Measurements from ENCODE around the gene CTRB1.

CTRB1 gene

DNA sequence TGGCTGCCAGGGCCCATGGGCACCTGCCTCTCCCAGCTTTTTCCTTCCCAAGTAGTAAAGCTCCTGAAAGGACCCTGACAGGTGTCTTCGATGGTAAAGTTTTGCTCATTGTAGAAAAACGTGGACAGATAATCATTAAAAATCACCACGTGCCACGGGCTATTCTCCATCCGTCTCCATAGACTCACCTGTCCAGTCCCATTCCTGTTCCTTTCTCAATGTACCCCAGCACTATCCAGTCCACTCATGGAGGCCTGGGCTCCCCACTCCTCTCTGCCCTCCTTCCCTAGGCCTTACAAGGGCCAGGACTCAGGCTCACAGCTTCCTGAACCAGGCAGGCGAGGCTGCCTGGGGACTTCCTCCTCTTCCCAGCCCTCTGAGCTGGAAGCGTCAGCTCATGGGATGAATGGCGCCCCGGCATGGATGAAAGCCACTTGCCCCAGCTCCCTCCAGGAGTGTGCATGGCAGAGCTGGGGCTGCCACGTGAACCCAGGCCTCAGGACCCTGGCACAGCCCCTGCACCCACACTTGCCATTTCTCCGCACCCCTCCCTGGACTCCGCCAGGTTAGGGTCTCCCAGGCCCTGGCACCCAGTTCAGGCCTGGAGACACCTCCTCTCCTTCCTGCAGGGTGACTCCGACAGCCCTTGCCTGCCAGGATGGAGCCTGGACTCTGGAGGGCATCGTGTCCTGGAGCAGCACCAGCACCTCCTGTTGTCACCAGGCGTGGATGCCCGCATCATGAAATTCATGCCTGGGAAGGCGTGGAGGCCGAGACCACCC is 8.8 kb downstream of the CTRB1 start:
- TF ChIP-seq, protein P1, sequence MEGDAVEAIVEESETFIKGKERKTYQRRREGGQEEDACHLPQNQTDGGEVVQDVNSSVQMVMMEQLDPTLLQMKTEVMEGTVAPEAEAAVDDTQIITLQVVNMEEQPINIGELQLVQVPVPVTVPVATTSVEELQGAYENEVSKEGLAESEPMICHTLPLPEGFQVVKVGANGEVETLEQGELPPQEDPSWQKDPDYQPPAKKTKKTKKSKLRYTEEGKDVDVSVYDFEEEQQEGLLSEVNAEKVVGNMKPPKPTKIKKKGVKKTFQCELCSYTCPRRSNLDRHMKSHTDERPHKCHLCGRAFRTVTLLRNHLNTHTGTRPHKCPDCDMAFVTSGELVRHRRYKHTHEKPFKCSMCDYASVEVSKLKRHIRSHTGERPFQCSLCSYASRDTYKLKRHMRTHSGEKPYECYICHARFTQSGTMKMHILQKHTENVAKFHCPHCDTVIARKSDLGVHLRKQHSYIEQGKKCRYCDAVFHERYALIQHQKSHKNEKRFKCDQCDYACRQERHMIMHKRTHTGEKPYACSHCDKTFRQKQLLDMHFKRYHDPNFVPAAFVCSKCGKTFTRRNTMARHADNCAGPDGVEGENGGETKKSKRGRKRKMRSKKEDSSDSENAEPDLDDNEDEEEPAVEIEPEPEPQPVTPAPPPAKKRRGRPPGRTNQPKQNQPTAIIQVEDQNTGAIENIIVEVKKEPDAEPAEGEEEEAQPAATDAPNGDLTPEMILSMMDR (IDR thresholded peaks at IDR 0.05), result no peak
- Mint-ChIP-seq H3K27me3 (ENCODE audit: low read depth, poor library complexity) (no peaks in the 10 kb centered on the region), H3K27ac (peak overlapping the region; percentile 23), H3K4me1 (peaks cover 8% of the 10 kb centered on the region), H3K36me3 (ENCODE audit: low read depth) (peaks cover 16% of the 10 kb centered on the region), H3K9me3 (no peaks in the 10 kb centered on the region), H3K4me3 (no peak overlapping the region)
- no peak for DNase-seq

DNA sequence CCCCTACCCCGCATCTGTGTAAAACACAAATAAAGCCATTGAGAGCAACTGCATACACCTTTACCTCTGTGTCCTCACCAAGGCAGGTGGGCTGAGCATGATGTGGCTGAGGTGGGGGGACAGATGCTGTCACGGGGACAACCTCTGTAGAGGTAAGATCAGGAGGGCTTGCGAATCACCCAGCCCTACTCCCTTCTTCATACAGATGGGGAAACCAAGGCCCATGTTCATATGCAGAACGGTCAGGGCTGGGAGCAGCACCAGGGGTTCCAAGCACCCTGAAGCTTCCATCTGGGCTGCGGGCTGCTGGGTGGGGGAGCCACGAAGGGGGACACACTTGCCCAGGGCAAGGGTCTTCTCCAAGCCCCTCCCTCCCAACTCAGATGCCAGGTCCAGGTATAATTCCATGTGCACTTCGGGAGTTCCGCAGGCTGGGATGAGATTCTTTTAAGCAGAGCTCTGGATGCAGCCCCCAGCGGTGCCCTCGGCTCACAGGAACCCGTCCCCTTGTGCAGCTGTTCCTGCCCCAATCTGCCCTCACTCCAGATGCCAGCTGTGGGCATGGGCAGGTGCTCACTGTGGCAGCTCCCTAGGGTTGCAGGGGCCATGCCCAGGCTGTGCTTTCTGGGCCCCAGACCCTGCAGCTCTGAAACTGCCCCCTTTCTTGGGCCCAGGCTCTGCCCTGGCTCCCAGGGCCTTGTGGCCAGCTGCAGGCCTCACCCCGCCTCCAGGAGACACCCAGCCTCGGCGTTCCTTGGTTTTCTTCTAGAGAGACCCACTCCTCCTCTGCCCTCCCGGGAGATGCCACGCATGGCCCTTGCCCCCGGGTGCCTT is 9.6 kb downstream of the CTRB1 start:
- H3K36me3 Mint-ChIP-seq (ENCODE audit: low read depth), result peaks cover 23% of the 10 kb centered on the region
- H3K27me3 Mint-ChIP-seq (ENCODE audit: low read depth, poor library complexity), result no peaks in the 10 kb centered on the region
- peaks cover 8% of the 10 kb centered on the region for H3K4me1 Mint-ChIP-seq
- H3K27ac Mint-ChIP-seq, result no peak overlapping the region
- no peak for DNase-seq
- no peak overlapping the region for H3K4me3 Mint-ChIP-seq
- no peaks in the 10 kb centered on the region for H3K9me3 Mint-ChIP-seq
- TF ChIP-seq, protein P1 (IDR thresholded peaks at IDR 0.05), result no peak

DNA sequence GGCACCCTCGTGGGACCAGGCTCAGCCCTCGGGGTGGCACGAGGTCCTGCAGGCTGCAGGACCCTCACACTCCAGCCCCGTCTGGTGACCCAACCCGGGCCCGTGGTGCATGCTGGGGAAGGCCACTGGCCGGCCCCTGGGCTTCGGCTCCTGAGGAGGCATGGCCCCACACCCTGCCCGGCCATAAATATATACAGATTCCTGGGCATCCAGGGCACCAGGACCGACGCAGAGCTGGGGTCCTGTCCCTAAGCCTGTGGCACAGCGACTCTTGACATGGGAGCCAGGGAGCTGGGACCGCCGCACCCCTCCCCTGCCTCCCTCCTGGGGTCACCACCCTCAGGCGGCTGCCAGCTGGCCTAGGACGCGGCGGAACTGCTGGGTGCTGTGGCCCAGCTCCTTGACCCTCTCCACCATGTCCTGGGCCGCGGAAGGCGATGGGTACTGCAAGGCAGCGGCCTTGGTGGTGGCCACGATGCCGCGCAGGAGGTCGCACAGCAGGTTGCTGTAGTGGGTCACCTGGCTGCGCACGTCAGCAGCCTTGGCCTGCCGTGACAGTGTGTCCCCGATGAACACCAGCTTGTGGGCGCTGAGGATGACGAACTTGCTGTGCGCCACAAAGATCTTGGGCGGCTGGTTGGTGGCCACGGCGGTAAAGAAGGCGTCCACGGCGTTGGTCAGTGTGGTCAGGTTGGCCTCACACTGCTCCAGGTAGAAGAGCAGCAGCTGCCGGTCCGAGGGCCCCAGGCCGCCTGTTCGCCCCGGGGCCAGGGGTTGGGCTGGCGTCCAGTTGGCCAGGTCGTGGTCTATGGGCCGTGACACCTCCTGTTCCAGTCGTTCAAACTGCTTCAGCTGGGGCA is 10.6 kb downstream of the CTRB1 start:
- TF ChIP-seq, protein P1 (IDR thresholded peaks at IDR 0.05), result no peak
- Mint-ChIP-seq H3K27ac (no peak overlapping the region), H3K36me3 (ENCODE audit: low read depth) (peaks cover 23% of the 10 kb centered on the region), H3K9me3 (no peaks in the 10 kb centered on the region), H3K4me3 (no peak overlapping the region), H3K27me3 (ENCODE audit: low read depth, poor library complexity) (no peaks in the 10 kb centered on the region), H3K4me1 (peaks cover 9% of the 10 kb centered on the region)
- no peak for DNase-seq

DNA sequence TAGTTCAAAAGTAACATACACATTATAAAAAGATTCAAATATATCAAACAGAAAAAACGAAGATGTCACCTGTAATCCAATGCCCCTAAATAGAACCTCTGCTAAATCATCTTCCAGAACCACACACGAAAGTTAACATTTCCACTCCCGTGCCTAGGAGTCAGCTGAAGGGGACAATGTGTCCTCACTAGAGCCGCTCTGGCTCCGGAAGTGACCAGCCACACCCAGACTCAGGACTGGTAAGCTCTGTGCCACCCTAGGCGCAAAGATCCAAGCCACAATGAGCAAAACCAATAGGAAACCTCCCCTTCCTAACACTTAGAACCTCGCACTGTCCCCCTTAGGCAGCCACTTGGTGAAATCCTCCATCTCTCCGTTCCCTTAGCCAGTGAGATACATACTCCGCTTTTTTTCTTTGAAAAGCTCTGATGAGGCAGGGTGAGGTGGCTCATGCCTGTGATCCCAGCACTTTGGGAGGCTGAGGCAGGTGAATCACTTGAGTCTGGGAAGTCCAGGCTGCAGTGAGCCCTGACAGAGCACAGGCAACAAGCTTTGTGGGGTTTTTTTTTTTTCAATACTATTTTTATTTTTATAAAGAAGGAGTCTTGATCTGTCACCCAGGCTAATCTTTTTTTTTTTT is 11.8 kb downstream of the CTRB1 start:
- peak overlapping the region; percentile 95 for H3K27ac Mint-ChIP-seq
- H3K4me1 Mint-ChIP-seq, result peaks cover 5% of the 10 kb centered on the region
- H3K36me3 Mint-ChIP-seq (ENCODE audit: low read depth), result peaks cover 23% of the 10 kb centered on the region
- TF ChIP-seq, protein P1 (IDR thresholded peaks at IDR 0.05), result no peak
- no peaks in the 10 kb centered on the region for H3K27me3 Mint-ChIP-seq (ENCODE audit: low read depth, poor library complexity)
- DNase-seq, result no peak
- no peak overlapping the region for H3K4me3 Mint-ChIP-seq
- H3K9me3 Mint-ChIP-seq, result no peaks in the 10 kb centered on the region

DNA sequence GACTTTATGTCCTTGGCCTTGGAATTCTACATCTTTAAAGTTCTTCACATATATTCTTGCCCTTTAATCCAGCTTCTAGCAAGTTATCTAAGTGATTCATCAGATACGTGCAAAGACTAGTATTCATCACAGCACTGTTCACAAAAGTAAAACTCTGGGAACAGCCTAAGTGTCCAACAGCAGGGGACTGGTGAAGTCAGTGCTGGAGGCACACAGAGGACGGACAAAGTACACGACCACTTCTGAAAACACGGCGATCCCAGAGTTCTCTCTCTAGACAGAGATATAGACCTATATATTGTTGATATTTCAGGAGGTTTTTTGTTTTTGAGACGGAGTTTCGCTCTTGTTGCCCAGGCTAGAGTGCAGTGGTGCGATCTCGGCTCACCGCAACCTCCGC is 12.8 kb downstream of the CTRB1 start:
- TF ChIP-seq, protein P1 (IDR thresholded peaks at IDR 0.05), result no peak
- Mint-ChIP-seq H3K27me3 (ENCODE audit: low read depth, poor library complexity) (no peaks in the 10 kb centered on the region), H3K9me3 (no peaks in the 10 kb centered on the region), H3K36me3 (ENCODE audit: low read depth) (peaks cover 29% of the 10 kb centered on the region), H3K4me1 (peaks cover 5% of the 10 kb centered on the region), H3K4me3 (no peak overlapping the region), H3K27ac (no peak overlapping the region)
- DNase-seq, result no peak
